AG04449 (cell line): ENCODE results near the gene MOGAT1.

ENCODE experiments used
- CTCF ChIA-PET: fragments of 350-600 bp; formaldehyde crosslinking; extraction: SDS; loops from one replicate; lab custom pipeline; 2021; ENCODE audit warnings: antibody characterized with exemption; lab: Yijun Ruan, JAX
- POLR2A ChIA-PET: fragments of 400-600, 350-600 bp; formaldehyde crosslinking; extraction: SDS; loops from one replicate; lab custom pipeline; 2020; ENCODE audit warnings: antibody characterized with exemption, inconsistent platforms; lab: Yijun Ruan, JAX
- DNase-seq: peaks from one replicate; pipeline ENCODE4 v3.0.0-alpha.2; 2010; ENCODE audit warnings: low read depth, low spot score
- H3K4me3 ChIP-seq: 2 replicates; pipeline ENCODE4 v1.5.1; 2011; ENCODE audit warnings: low read depth, mild to moderate bottlenecking, control low read depth, low read length
- TF ChIP-seq, protein P1 (sequence below): IDR thresholded peaks from one replicate; pipeline ENCODE4 v1.5.1; 2011; ENCODE audit warnings: mild to moderate bottlenecking, moderate library complexity, low read length, control low read depth, inconsistent platforms; ENCODE audit not compliant: insufficient read depth; ENCODE audit errors: missing control alignments

MOGAT1 gene

DNA sequence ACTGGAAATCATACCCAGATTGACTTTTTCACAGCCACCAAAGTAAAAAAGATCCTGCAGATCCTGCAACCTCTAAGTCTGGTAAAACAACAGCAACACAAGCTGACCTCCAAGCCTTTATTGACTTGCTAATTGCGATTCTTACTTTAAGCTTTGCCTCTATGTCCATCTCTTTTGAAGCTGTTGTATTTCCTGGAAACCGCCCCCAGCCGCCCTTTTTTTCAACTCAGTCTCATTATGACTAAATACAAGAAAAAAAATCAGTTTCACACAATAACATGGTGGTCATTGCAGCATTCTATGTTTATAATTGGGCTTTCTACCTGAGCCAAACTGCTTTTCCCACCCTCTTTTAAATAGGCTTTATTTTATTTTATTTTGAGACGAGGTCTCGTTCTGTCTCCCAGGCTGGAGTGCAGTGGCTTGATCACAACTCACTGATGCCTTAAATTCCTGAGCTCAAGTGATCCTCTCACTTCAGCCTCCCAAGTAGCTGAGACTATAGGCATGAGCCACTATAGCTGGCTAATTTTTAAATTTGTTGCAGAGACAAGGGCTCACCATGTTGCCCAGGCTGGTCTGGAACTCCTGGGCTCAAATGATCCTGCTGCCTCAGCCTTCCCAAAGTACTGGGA, 76.2 kb downstream of the MOGAT1 start:
- H3K4me3 ChIP-seq: no peak overlapping the region
- ChIA-PET POLR2A (no interaction called here), CTCF (interaction anchor here (1.3 kb wide), 1 partner anchor 13 kb away, joined by 3 read pairs; no protein-coding TSS in a partner anchor)
- no peak for DNase-seq
- TF ChIP-seq, protein P1, sequence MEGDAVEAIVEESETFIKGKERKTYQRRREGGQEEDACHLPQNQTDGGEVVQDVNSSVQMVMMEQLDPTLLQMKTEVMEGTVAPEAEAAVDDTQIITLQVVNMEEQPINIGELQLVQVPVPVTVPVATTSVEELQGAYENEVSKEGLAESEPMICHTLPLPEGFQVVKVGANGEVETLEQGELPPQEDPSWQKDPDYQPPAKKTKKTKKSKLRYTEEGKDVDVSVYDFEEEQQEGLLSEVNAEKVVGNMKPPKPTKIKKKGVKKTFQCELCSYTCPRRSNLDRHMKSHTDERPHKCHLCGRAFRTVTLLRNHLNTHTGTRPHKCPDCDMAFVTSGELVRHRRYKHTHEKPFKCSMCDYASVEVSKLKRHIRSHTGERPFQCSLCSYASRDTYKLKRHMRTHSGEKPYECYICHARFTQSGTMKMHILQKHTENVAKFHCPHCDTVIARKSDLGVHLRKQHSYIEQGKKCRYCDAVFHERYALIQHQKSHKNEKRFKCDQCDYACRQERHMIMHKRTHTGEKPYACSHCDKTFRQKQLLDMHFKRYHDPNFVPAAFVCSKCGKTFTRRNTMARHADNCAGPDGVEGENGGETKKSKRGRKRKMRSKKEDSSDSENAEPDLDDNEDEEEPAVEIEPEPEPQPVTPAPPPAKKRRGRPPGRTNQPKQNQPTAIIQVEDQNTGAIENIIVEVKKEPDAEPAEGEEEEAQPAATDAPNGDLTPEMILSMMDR: no peak

- TF ChIP-seq, protein P1: no peak
- no peak for DNase-seq
- ChIA-PET POLR2A (interaction anchor here (0.7 kb wide), 1 partner anchor 26 kb away, joined by 3 read pairs; no protein-coding TSS in a partner anchor), CTCF (interaction anchor here (1.2 kb wide), 1 partner anchor 41 kb away, joined by 4 read pairs; no protein-coding TSS in a partner anchor)
- no peak overlapping the region for H3K4me3 ChIP-seq
These were observed 79.1 kb downstream of the MOGAT1 start for GRCh38 chr2:222750533-222750932.

- DNase-seq: no peak
- ChIA-PET CTCF (no interaction called here), POLR2A (no interaction called here)
- H3K4me3 ChIP-seq: no peak overlapping the region
- TF ChIP-seq, protein P1: no peak
These were observed 79.8 kb downstream of the MOGAT1 start for GRCh38 chr2:222751238-222751637.

- H3K4me3 ChIP-seq: no peak overlapping the region
- ChIA-PET POLR2A (no interaction called here), CTCF (interaction anchor here (0.7 to 0.9 kb wide), 2 partner anchors 10 to 43 kb away, joined by 3 read pairs; no protein-coding TSS in a partner anchor)
- TF ChIP-seq, protein P1: no peak
- DNase-seq: no peak
These were observed 80.6 kb downstream of the MOGAT1 start for GRCh38 chr2:222751821-222752719.

DNA sequence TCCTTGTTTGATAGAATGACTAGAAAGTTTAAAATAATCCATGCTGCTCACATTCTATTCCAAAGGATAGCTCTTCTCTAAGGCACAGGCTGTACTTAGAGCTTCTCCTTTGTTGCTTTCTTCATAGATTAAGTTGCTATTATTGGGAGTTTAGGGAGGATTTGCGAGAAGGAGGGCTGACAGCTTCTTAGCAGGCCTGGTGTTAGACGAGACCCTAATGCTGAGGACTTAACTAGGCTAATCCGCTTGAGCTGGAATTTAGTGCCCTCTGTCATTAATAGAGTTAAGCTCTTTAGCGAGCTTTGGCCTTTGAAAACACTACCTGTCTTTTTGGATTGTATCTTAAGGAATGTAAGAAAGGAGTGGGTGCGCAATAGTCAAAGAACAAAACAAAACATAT, 81.3 kb downstream of the MOGAT1 start:
- H3K4me3 ChIP-seq: no peak overlapping the region
- TF ChIP-seq, protein P1: no peak
- no peak for DNase-seq
- ChIA-PET CTCF (interaction anchor here (0.6 to 0.9 kb wide), 3 partner anchors 10 to 753 kb away, joined by 3 read pairs; no protein-coding TSS in a partner anchor), POLR2A (no interaction called here)
